GM18498 (cell line): ENCODE data around the gene ADTRP.

Experiments
- ATAC-seq: cut with Tn5 transposase; IDR thresholded peaks from one replicate; pipeline ENCODE4 v1.9.1; 2021; ENCODE audit warnings: mild to moderate bottlenecking, moderate library complexity; ENCODE audit not compliant: unreplicated experiment

Gene ADTRP

DNA sequence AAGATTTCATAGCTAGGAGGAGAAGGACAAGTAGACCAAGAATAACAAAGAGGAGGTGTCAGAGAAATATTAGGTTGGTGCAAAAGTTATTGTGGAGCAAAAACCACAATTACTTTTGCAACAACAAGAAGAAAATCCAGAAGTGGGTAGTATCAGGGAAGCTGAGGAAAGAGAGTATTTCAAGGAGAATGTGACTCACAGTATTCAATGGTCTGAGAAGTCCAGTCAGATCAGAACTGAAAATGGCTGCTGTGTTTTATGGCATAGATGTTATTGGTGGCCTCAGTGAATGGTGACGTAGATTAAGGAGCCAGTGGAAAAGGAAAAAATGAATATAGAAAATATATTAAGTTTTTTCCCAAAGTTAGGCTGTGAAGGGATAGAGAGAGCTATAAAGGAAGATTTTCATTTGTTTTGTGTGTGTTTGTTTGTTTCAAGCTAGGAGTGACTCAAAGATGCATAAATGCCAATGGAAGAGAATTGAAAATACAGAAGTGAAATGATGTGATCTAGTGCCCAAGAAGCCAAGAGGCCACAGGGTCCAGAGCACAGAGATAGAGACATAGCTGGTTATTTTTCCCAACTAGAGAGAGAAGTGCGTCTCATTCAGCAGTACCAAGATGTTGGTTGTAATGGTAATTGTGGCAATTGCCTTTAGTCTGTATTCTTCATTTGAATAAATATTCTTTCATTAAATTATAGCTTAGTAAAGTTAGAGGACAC lies 112.8 kb downstream of the ADTRP start:
- no peak for ATAC-seq
